HepG2 (cell line): ENCODE measurements around the gene NEURL4. TPM values are rescaled to one million over a fixed set of nuclear protein-coding genes. Genes with fewer than 3 reads are reported as not detected.

Experiments used
- ARHGAP35 ChIP-seq: sonication (generic); formaldehyde crosslinking; IDR thresholded peaks from 2 replicates; pipeline ENCODE4 v1.9.0; 2022; ENCODE audit warnings: mild to moderate bottlenecking, inconsistent platforms, moderate library complexity, missing genetic modification reagents, borderline replicate concordance
- CBFB ChIP-seq: sonication (generic); formaldehyde crosslinking; IDR thresholded peaks from 2 replicates; pipeline ENCODE4 v1.4.0; 2020; ENCODE audit warnings: missing genetic modification reagents
- PAF1 ChIP-seq: IDR thresholded peaks from 2 replicates; pipeline ENCODE4 v1.6.1; 2016; ENCODE audit warnings: missing genetic modification reagents, missing compliant biosample characterization
- RBAK ChIP-seq: sonication (generic); formaldehyde crosslinking; IDR thresholded peaks from 2 replicates; pipeline ENCODE4 v1.5.1; 2020; ENCODE audit warnings: mild to moderate bottlenecking, missing genetic modification reagents
- RFXANK ChIP-seq: IDR thresholded peaks from 2 replicates; pipeline ENCODE4 v1.6.1; 2016
- RORA ChIP-seq: sonication (generic); formaldehyde crosslinking; IDR thresholded peaks from 2 replicates; pipeline ENCODE4 v1.5.0; 2020; ENCODE audit warnings: mild to moderate bottlenecking, missing genetic modification reagents, moderate library complexity
- SIN3A ChIP-seq: IDR thresholded peaks from 2 replicates; pipeline ENCODE4 v1.6.1; 2011; ENCODE audit warnings: low read depth, mild to moderate bottlenecking, control low read depth, low read length, borderline replicate concordance
- SP140L ChIP-seq: sonication (generic); formaldehyde crosslinking; IDR thresholded peaks from 2 replicates; pipeline ENCODE4 v1.4.0; 2020; ENCODE audit warnings: missing genetic modification reagents, borderline replicate concordance
- ZBTB40 ChIP-seq, 2 experiments: fragments of 450-650 bp in 1 of 2; sonication (generic) in 1 of 2; formaldehyde crosslinking in 1 of 2; IDR thresholded peaks; 2 replicates each; pipeline versions ENCODE4 v1.6.1 to v1.8.0; 2016 to 2022; ENCODE audit warnings: antibody characterized with exemption in 1 of 2, mild to moderate bottlenecking in 1 of 2, missing genetic modification reagents in 1 of 2
- ZFX ChIP-seq: sonication (generic); formaldehyde crosslinking; IDR thresholded peaks from 2 replicates; pipeline ENCODE4 v1.4.0; 2020; ENCODE audit warnings: mild to moderate bottlenecking, low read depth, missing genetic modification reagents, moderate library complexity
- ZNF563 ChIP-seq: sonication (generic); formaldehyde crosslinking; IDR thresholded peaks from 2 replicates; pipeline ENCODE4 v1.8.0; 2022; ENCODE audit warnings: mild to moderate bottlenecking, moderate library complexity, missing genetic modification reagents
- ZNF567 ChIP-seq: sonication (generic); formaldehyde crosslinking; IDR thresholded peaks from 2 replicates; pipeline ENCODE4 v1.8.1; 2023; ENCODE audit warnings: mild to moderate bottlenecking, missing genetic modification reagents, borderline replicate concordance
- ZNF777 ChIP-seq: sonication (generic); formaldehyde crosslinking; IDR thresholded peaks from 2 replicates; pipeline ENCODE4 v1.4.0; 2020; ENCODE audit warnings: missing genetic modification reagents
- ZSCAN5A ChIP-seq: sonication (generic); formaldehyde crosslinking; IDR thresholded peaks from 2 replicates; pipeline ENCODE4 v1.8.0; 2022; ENCODE audit warnings: mild to moderate bottlenecking, missing genetic modification reagents, borderline replicate concordance
- ZUFSP ChIP-seq: sonication (generic); formaldehyde crosslinking; IDR thresholded peaks from 2 replicates; pipeline ENCODE4 v1.9.0; 2021; ENCODE audit warnings: missing genetic modification reagents, mild to moderate bottlenecking, borderline replicate concordance
- polyA plus RNA-seq, 8 experiments: library from polyadenylated mRNA; depleted of rRNA in 3 of 8; stranded (reverse) in 7 of 8; unstranded in 1 of 8; fragments of >200 nt; fragmentation: Illumina TruSeq in 4 of 8; extraction: Trizol in 4 of 8; gene quantifications; 2 replicates each; pipeline versions ENCODE4 v1.2.1 to v1.2.3, GENCODE V29; 2011 to 2016; ENCODE audit warnings: low read depth in 4 of 8, missing spikeins in 1 of 8, mixed read lengths in 1 of 8; ENCODE audit not compliant: insufficient read depth in 1 of 8
- total RNA-seq, 5 experiments: library from RNA; depleted of rRNA; stranded (reverse); fragments of >200 nt; fragmentation: Illumina TruSeq; extraction: Trizol; gene quantifications; 2 replicates each; pipeline ENCODE4 v1.2.3, GENCODE V29; 2016; ENCODE audit warnings: low read depth in 1 of 5

The NEURL4 gene
- total and polyA plus RNA-seq, 2 of the 13 experiments (the other 11 are each of a cell fraction or from before 2014, with no cell fraction given): 14.8 to 15.7 TPM

- TF ChIP-seq ZBTB40 (IDR thresholded peaks at IDR 0.05) (no peak), ZBTB40 (CRISPR knock-in tag; IDR thresholded peaks at IDR 0.05) (no peak), RFXANK (CRISPR knock-in tag) (no peak; the same call in 1 of the 2 replicates), ZNF777 (CRISPR knock-in tag) (peak; percentile 81), ZSCAN5A (no peak), ZNF563 (CRISPR knock-in tag) (no peak), RORA (CRISPR knock-in tag) (no peak), ZNF567 (CRISPR knock-in tag) (no peak), ZFX (peak; percentile 81), SP140L (CRISPR knock-in tag) (no peak), RBAK (CRISPR knock-in tag) (no peak), CBFB (CRISPR knock-in tag) (no peak; the same call in 1 of the 2 replicates), PAF1 (CRISPR knock-in tag) (no peak), ARHGAP35 (CRISPR knock-in tag) (no peak), SIN3A (0 out of 2 replicates have a peak, but pooled peaks have one; percentile 21), ZUFSP (no peak)
Observed at GRCh38 chr17:7351665-7352502, 22.7 kb upstream of the NEURL4 start, which contains the start of gene KCTD11 (continued).
